Hypothalamus (tissue), 51 donors: Measurements from ENCODE around the gene NEIL1.
A peak's percentile ranks its signal among the peaks of the same experiment; 100 is the strongest.
"Not testable (repeated sequence)": the region's sequence is repeated elsewhere in the genome, so short reads cannot be mapped to it uniquely, and the experiment has no call there.

ENCODE experiments used
- DNase-seq, 51 donors: peaks; one replicate each; lab custom pipeline; 2025; lab: John Stamatoyannopoulos, UW

The NEIL1 gene

DNA sequence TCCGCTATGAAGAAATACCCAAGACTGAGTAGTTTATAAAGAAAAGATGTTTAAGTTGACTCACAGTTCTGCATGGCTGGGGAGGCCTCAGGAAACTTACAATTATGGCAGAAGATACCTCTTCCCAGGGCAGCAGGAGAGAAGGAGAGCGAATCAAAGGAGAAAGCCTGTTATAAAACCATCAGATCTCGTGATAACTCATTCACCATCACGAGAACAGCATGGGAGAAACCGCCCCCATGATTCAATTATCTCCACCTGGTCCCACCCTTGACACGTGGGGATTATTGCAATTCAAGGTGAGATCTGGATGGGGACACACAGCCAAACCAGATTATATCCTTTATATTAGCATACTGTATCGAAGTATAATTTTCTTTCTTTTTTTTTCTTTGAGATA is 14.7 kb upstream of the NEIL1 start:
- not testable (repeated sequence) for DNase-seq

DNA sequence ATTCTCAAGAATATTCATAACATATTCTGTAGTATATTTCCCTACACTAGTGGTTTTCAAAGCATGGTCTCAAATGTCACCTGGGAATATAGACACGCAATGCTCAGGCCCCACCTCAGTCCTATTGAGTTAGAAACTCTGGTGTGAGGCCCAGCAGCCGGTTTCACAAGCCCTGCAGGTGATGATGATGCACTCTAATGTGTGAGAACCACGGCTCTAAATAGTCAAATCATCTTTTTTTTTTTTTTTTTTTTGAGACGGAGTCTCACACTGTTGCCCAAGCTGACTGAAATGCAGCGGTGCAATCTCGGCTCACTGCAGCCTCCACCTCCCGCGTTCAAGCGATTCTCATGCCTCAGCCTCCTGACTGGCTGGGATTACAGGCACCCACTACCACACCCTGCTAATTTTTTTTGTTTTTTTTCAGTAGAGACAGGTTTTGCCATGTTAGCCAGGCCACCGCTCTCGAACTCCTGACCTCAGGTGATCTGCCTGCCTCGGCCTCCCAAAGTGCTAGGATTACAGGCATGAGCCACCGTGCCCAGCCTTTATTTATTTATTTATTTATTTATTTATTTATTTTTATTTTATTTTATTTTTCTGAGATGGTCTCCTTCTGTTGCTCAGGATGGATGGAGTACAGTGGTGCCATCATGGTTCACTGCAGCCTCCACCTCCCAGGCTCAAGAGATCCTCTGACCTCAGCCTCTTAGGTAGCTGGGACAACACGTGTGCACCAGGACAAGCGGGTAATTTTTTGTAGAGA is 13.0 kb upstream of the NEIL1 start:
- DNase-seq: not testable (repeated sequence)

- DNase-seq: no peak
Measured at GRCh38 chr15:75335313-75335704, 11.5 kb upstream of the NEIL1 start.

DNA sequence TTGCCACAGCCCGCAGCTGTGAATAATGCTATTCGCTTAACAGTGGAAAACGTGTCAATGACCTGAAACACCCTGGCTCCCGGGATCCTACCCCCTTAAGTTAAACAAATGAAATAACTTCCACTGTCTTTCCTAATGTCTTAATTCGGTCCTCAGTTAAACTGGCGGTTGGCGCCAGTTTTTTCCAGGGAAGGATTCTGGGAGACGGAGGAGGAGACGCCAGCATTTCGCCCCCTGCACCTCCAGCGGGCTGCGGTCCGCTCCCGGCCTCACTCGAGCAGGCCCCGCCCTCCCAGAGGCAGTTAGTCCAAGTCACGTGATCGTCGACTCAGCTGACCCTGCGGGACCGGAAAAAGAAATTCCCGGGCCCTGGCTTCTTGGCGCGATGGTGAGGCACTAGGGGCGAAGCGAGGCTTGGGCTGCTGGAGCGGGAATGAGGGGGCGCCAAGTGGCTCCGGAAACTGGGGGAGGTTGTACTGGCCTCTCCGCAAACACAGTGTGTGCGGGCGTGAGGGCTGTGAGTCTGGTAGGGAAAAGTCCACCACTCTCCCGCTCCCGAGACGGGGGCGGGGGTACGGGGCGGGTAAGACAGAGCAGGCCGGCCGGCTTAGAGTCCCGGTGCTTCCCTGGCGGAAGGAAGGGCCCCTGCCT is 11.0 kb upstream of the NEIL1 start, which contains the start of gene COMMD4:
Gene COMMD4 (plus strand): TSS at position 359 of the 651 bp plus-strand sequence. CDS start 27 bp downstream, at position 386.
- DNase-seq: peak; percentile 63 to 97 (median 89)

DNA sequence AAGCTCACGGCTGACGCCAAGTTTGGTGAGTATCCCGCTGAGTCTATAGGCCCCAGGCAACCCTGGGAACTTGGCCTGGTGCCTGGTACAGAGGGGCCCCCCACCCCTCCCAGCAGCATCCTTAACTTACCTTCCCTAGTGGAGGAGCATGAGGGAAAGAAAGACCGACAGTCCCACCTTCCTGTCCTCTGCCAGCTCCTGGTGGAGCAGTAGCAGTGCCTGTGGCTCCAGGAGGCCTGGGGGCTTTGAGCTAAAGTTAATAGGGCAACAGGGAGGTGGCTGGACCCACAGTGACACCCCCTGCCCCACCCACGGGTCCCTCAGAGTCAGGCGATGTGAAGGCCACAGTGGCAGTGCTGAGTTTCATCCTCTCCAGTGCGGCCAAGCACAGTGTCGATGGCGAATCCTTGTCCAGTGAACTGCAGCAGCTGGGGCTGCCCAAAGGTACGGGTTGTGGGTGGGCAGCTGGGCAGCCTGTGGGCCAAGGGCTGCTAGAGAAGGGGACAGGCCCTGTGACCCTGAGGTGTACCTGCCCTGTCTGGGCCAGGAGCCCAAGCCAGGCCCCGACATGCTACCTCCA is 8.1 kb upstream of the NEIL1 start:
- DNase-seq: no peak

GRCh38 chr15:75339531-75340240 is 7.2 kb upstream of the NEIL1 start:
- DNase-seq: no peak

- no peak for DNase-seq
Measured at GRCh38 chr15:75342221-75342620, 4.6 kb upstream of the NEIL1 start.

DNA sequence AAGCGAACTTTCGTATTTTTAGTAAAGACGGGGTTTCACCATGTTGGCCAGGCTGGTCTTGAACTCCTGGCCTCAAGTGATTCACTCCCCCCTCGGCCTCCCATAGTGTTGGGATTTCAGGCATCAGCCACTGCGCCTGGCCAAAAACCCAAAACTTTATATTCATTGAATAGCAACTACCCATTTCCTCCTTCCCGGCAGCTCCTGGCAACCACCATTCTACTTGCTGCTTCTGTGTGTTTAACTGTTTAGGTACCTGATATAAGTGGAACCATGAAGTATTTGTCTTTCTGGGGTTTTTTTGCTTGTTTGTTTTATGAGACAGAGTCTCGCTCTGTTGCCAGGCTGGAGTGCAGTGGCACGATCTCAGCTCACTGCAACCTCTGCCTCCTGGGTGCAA is 2.9 kb upstream of the NEIL1 start:
- peak in 11 of 51 donors; percentile 4 to 32 (median 16) for DNase-seq

DNA sequence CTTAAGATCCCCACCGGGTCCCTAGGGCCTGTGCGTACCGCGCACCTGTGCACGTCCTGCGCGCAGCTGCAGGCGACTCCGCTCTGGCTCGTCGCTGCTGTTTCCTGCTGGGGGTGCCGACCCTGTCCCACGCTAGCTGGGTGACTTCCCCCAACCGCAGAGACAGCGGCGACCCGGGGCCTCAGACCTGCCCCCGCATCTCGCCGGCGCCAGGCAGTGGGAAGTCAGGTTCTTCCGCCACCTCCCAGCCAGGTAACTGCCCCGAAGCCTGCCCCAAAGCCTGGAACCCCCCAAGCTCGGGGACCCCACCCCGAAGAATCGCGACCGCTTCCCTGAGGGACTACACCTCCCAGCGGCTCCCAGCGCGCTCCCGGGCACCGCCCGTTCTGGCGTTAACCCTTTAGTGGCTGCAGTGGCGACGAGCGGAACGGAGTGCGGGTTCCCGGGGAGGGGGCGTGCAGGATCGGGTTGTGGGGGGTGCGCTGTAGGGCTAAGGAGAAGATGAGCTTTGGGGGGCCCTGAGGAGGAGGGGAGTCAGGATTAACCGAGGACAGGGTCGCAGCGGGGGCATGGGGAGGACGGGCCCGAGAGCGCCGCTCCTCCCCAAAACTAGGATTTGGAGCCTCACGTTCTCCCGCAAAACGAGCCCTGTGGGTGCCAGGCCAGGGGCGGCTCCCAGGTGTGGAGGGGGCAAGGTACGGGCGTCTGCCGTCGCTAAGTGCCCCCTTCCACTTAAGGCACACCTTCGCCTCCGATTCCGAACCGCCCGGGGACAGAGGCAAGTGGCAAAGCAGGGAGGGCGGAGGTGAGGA is 589 bp downstream of the NEIL1 start:
- peak in 47 of 51 donors; percentile 21 to 86 (median 55) for DNase-seq

GRCh38 chr15:75348034-75348561 is 1.3 kb downstream of the NEIL1 start:
- peak in 5 of 51 donors; percentile 25 to 43 (median 39) for DNase-seq

GRCh38 chr15:75348562-75349350 is 1.9 kb downstream of the NEIL1 start:
- DNase-seq: peak in 9 of 51 donors; percentile 6 to 40 (median 21)

- not testable (repeated sequence) for DNase-seq
Measured at GRCh38 chr15:75349351-75349669, 2.5 kb downstream of the NEIL1 start.

DNA sequence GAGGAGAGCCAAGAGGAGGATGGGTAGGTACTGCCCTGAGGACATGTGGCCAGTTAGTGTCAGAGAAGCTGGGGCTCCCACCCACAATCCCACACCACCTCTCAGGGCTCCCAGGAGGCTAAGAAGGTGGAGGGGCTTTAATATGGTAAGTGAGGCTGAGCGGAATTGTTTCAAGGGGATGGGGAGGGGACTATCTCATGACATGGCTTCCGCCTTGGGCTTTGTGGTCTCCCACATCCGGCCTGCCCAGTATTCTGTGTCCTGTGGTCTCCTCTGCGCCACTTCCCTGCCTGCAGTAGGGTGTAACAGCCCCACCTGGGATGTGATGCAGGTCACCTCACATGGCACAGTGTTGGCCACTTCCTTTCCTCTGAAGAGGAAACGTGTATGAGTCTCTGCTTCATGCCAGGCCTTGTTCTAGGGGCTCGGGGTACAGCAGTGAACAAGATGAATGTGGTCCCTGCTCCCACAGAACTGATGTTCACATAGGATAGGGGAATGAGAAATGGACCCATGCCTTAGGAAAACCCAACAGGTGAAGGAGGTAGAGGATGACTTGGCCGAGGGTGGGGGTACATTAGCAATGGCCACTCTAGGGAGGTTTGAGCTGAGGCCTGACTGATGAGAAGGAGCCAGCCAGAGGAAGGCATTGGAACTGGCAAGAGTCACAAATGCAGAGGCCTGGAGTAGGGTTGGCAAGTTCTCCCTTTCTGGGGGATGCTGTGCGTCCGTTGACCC is 3.2 kb downstream of the NEIL1 start:
- no peak for DNase-seq

DNA sequence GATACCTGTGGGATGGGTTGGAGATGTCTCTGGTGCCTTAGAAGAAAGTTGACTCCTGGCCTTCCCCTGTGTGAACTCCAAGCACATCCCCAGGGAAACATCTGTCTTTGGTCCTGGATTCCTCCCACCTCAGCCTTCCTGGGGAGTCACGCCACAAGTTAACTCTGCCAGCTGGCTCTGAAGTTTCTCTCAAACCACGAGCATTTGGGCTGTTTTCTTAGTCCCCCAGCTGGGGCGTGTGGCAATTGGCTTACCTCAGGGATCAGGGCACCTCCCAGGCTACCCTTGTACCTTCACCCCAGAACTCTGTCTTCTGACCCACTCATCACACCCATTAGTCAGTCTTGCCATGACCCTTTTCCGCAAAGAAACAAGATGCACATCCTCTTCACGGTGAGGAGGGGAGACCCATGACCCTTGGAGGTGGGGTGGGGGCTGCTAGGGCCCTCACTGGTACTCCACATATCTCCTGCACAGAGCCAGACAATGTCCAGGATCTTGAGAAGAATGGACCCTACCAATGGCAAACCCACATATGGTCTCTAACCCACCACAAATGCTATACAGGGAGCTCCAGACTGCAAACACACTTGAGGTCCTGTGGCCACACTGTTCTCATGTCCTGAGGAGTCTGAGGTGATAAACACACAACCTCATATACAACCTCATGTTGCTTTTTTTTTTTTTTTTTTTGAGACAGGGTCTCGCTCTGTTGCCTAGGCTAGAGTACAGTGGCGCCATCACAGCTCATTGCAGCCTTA is 3.9 kb downstream of the NEIL1 start:
- no peak for DNase-seq

GRCh38 chr15:75352186-75353080 is 5.6 kb downstream of the NEIL1 start:
- no peak for DNase-seq

DNA sequence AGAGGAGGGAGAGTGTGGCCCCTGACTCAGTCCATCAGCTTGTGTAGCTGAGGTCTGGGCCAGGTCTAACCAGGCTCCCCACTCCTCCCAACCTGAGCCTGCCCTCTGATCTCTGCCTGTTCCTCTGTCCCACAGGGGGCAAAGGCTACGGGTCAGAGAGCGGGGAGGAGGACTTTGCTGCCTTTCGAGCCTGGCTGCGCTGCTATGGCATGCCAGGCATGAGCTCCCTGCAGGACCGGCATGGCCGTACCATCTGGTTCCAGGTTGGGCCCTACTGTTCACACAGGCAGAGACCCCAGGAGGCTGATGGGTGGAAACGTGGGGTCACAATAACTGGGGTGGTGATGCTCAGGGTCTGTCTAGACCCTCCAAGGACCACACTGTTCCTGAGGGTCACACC is 6.8 kb downstream of the NEIL1 start:
- no peak for DNase-seq

DNA sequence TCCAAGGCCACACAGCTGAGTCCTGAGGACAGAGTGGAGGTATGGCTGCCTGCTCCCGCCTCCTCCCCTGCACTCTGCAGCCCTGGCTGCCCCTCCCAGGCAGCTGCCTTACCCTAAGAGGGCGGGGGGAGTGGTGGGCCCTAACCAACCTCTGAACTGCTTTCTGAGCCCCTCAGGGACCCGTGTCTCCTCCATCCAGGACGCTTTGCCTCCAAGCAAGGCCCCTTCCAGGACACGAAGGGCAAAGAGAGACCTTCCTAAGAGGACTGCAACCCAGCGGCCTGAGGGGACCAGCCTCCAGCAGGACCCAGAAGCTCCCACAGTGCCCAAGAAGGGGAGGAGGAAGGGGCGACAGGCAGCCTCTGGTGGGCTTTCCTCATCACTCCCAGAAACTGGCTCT is 7.6 kb downstream of the NEIL1 start:
- DNase-seq: no peak
